Measurements from ENCODE around the gene EGFLAM. TPM values are rescaled to one million over a fixed set of nuclear protein-coding genes. Genes with fewer than 3 reads are reported as not detected.

Gene EGFLAM
- total and polyA plus RNA-seq, 10 of the 15 experiments (the other 5 are each of a cell fraction or from before 2014, with no cell fraction given): 0.37 TPM; not detected in 9

- ChIA-PET SMC1A (ENCODE audit: uncharacterized antibody, unreplicated experiment) (no interaction called here), RAD21 (ENCODE audit: unreplicated experiment) (interaction anchor here (0.8 kb wide), 1 partner anchor 15 kb away, joined by 3 read pairs; no protein-coding TSS in a partner anchor), CTCF (no interaction called here), POLR2A (no interaction called here)
- TF ChIP-seq WRNIP1 (IDR thresholded peaks at IDR 0.05; ENCODE audit: borderline replicate concordance, low read depth, low read length): no peak
- no peak for TF ChIP-seq RAD51 (IDR thresholded peaks at IDR 0.05)
- no peak for TF ChIP-seq RBBP5 (conservative IDR thresholded peaks at IDR 0.05)
- no peak for TF ChIP-seq TAF1 (IDR thresholded peaks at IDR 0.05; ENCODE audit: borderline replicate concordance, low read depth, low read length)
- TF ChIP-seq PML (IDR thresholded peaks at IDR 0.05; ENCODE audit: low read length): no peak
- TF ChIP-seq POU2F2 (IDR thresholded peaks at IDR 0.05; ENCODE audit: borderline replicate concordance, low read depth, low read length): no peak
- no peak for TF ChIP-seq SMC3 (IDR thresholded peaks at IDR 0.05; ENCODE audit: borderline replicate concordance, low read length)
- no peak for TF ChIP-seq CBX5 (IDR thresholded peaks at IDR 0.05; ENCODE audit: low read depth)
- no peak for TF ChIP-seq CREM (IDR thresholded peaks at IDR 0.05; ENCODE audit: low read depth)
- no peak for TF ChIP-seq RUNX3 (IDR thresholded peaks at IDR 0.05; ENCODE audit: low read length)
- TF ChIP-seq MYB (IDR thresholded peaks at IDR 0.05; ENCODE audit: borderline replicate concordance, low read depth, low read length): no peak
- TF ChIP-seq SUZ12 (IDR thresholded peaks at IDR 0.05; ENCODE audit: unreplicated experiment): no peak
- no peak for TF ChIP-seq SP1 (IDR thresholded peaks at IDR 0.05; ENCODE audit: low read depth, low read length)
- TF ChIP-seq CHD1 (IDR thresholded peaks at IDR 0.05; ENCODE audit: low read depth, low read length): no peak
- TF ChIP-seq SPI1 (IDR thresholded peaks at IDR 0.05; ENCODE audit: borderline replicate concordance, insufficient read depth, low read depth, low read length): no peak
- TF ChIP-seq TCF12 (IDR thresholded peaks at IDR 0.05; ENCODE audit: low read depth, low read length): no peak
- no peak for TF ChIP-seq IRF5 (IDR thresholded peaks at IDR 0.05; ENCODE audit: borderline replicate concordance)
- no peak for TF ChIP-seq ELK1 (IDR thresholded peaks at IDR 0.05; ENCODE audit: low read depth, low read length)
- intact Hi-C loops (cut with micrococcal nuclease; ENCODE audit: unreplicated experiment): no loop called here
- Histone ChIP-seq H3K4me2 (ENCODE audit: control insufficient read depth, insufficient read depth) (no peak overlapping the region), H3K27ac (ENCODE audit: control insufficient read depth, insufficient read depth) (no peak overlapping the region), H2AFZ (ENCODE audit: control insufficient read depth, low read depth, low read length) (no peak overlapping the region), H3K9me3 (replicated peaks; ENCODE audit: control insufficient read depth, insufficient read depth, low read length) (no peaks in the 10 kb centered on the region), H3K27me3 (replicated peaks in 1 of 2; ENCODE audit: control insufficient read depth in 2 of 2, insufficient read depth in 2 of 2, low read length in 1 of 2) (no peaks in the 10 kb centered on the region), H3K36me3 (ENCODE audit: control insufficient read depth in 2 of 2, insufficient read depth in 2 of 2, low read length in 1 of 2) (no peaks in the 10 kb centered on the region), H3K9ac (ENCODE audit: control insufficient read depth, insufficient read depth, low read length) (no peak overlapping the region), H4K20me1 (ENCODE audit: control insufficient read depth, insufficient read depth) (no peaks in the 10 kb centered on the region), H3K4me1 (ENCODE audit: control insufficient read depth, insufficient read depth, low read length) (no peaks in the 10 kb centered on the region), H3K4me3 (no peak overlapping the region), H3K79me2 (ENCODE audit: control insufficient read depth, insufficient read depth, low read length) (no peaks in the 10 kb centered on the region)
- 0% methylated on average over 1 of the region's 1 CpG for WGBS (ENCODE audit: insufficient coverage, insufficient replicate concordance, low lambda C conversion rate, missing lambda C conversion rate)
- peak; percentile 23 for FAIRE-seq
- no peak for ATAC-seq
- in situ Hi-C loops (cut with MboI): loop anchor here (25.0 kb wide), 1 partner anchor 661 kb away; no protein-coding TSS in a partner anchor
- no peak for DNase-seq (ENCODE audit: low read depth, low spot score)
- BruUV-seq (replicated peaks): no TSS peak
Observed at GRCh38 chr5:38426490-38426889, 168.1 kb downstream of the EGFLAM start.

Measured in GM12878 (cell line).